CD4-positive, alpha-beta T cell treated with Interleukin-10 for 1 hour (primary cell): ENCODE results near the gene PPM1N.

Source experiments
- DNase-seq: peaks from one replicate; pipeline ENCODE4 v3.0.0-alpha.2; 2020

Gene PPM1N

DNA sequence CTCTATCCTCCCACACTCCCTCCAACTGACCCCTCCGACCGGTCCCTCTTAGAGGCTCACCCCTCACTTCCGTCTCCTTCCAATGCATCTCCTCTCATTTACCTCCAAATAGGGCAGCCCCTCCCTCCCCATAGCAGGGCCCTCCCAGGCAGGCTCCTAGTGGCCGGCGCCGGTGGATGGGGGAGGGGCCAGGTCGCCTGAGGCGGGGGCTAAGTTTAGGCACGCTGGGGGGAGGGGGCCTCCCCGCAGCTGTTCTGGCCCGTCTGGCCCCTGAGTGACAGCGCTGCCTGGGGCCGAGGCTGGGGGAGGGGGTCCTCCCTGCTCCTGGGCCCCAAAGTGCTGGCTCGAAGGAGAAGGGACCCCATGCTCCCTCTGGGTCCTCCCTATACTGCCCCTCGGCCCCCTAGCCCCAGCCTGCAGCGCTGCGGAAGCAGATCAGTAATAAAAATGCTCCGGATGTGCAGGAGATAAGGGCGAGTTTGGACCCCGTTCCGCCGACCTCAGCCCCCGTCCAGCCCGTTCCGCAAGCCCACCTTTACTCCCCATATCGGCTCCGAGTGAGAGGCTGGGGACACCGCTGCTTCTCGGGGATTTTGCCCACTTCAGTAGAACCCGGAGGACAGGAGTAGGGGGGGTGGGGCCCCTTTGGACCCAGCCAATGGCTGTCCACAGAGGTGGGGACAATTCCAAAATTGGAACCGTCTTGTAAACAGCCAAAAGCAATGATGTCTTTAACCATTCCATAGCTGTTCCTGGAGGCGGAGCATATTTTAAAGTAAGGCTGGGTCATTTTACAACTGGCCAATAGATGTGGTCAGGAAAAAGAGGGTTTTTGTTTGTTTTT, 5.4 kb upstream of the PPM1N start:
- DNase-seq = no peak

DNA sequence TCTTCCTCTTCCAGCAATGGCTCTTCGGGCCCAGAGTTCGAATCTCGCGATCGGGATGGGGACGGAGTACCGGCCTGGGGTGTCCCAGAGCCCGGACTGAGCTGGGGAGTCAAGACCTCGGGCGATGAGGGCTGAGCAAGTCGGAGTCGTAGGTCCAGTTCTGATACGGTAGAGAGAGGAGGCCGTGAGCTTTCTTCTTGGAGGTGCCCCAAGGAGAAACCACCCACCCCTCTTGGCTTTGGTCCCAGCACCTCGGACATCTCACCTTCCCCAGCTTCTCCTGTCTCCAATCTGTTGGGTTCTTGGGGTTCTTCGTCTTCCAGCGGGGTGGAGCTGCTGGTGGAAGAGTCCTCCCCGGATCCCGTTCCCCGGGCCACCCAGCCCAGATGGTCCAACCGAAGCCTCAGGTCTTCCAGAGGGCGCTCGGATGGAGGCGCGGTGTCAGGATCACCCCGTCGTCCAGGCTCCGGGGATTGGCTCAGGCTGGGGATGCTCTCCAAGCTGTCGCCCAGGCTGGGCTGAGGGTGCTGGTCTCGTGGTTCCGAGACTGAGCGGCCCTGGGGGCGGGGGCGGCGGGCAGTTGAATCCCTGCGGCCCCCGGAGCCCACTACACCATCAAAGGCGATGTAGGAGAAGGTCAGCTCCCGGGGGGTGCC, 3.9 kb upstream of the PPM1N start:
- DNase-seq = no peak

DNA sequence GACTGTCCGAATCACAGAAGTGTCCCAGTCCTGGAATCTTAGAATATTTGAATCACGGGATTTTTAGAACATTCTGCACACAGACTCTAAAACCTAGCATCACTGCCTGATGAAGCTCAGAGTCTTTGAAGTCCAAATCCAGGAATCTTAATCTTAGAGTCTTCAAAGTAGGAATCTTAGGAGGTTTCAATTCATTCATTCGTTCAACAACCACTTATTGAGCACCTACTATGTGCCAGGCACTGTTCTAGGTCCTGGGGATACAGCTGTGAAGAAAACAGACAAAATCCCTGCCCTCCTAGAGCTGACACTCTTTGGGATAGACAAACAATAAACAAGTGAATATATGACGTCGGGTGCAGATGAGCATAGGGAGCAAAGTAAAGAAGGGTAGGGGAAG, 3.1 kb upstream of the PPM1N start:
- no peak for DNase-seq

DNA sequence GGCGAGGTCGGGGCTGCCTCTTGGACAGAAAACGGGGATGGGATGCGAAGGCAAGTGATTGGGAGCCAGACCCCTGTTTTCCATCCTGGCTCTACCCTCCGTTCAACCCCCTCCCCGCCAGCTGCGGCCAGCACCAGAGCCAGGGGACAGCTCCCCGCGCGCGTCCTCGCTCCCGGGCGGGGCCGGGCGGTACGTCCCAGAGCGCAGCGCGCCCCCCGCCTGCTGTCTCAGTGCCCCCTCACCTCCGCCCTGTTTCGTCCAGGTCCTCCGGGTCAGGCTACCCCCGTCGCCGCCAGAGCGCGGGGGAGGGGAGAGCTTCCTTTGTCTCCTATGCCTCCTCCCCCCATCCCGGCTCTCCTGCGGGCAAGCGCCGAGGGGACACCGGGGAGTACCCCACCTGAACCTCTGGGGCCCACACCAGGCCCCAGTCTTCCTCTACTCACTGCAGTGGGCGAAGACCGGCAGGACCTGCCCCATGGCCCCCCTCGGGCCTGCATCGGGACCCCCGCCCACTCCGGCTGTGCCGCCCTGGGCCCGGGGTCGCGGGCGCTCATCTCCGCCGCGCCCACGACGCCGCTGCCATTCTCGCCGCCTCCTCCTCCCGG, 1.8 kb upstream of the PPM1N start:
- DNase-seq = peak; percentile 47

DNA sequence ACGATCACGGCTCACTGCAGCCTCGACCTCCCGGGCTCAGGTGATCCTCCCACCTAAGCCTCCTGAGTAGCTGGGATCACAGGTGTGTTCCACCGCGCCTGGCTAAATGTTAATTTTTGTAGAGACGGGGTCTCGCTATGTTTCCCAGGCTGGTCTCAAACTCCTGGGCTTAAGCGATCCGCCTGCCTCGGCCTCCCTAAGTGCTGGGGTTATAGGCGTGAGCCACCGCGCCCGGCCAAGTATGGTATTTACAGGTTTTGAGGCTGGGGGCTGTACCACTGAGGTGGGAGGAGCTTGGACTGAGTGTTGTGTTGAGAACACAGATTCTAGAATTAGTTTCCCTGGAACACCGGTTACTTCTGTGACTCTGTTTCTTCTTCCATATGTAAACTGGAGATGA, 452 bp upstream of the PPM1N start:
- no peak for DNase-seq

DNA sequence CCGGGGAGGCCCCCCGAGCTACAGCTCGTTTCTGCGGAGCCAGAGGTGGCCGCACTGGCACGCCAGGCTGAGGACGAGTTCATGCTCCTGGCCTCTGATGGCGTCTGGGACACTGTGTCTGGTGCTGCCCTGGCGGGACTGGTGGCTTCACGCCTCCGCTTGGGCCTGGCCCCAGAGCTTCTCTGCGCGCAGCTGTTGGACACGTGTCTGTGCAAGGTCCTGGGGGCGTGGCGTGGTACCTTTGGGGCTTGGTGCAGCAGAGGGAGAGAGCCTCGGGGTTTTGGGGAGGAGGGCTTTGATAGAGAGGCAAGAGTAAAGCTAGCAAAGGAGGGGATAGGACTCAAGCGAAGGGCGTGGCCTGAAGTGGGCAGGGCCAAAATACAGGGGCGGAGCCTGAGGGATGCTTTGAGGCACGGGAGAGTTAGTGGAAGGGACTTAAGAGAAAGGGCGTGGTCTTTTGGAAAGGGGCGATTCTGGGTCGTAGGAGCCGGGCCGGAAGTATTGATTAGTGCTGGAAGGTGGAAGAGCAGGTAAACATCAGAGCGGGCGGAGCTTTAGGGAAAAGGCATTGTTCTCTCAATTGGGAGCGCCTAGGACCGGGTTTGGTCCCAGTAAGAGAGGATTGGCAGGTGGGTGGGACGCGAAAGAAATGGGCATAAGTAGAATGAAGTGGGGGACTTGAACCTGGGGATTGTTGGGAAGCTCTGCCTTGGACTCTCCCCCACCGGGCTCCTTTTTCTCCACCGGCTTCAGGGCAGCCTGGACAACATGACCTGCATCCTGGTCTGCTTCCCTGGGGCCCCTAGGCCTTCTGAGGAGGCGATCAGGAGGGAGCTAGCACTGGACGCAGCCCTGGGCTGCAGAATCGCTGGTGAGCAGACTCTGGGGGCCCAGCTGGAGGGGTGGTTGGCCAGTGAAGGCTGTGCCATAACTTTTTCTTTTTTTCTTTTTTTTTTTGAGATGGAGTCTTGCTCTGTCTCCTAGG, 1.2 kb downstream of the PPM1N start:
- DNase-seq = peak; percentile 78

DNA sequence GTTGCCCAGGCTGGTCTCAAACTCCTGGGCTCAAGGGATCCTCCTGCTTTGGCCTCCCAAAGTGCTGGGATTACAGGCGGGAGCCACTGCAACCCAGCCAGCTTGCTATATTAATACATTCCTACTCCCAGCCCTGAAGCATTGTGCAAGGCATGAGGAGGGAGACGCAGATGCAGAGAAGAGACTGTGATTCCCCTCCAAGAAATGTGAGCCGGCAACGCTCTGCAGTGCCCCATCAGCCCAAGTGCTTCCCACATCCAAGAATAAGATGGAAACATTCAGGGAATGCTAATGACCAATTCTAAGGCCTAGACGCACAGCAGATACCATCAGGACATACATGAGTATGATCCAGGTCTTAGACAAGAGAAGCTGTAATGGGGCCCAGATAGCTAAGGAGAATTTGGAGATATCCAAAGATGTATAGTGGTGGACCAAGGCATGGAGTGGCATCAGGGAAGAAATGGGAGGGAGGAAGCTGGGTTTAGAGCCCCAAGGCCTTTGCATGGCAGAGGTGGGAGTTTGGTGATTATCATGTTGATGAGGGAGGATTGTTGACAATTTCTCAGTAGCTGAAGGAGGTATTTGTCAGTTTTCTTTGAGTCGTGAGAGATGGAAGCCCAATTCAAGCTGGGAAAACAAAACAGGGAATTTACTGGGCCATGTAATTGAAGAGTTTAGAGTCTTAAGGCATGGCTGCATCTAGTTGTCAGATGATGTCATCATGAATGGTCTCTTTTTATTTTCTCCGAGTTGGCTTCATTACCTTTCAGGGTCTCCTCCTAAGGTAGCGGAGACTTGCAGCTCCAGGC, 2.9 kb downstream of the PPM1N start:
- DNase-seq = no peak

DNA sequence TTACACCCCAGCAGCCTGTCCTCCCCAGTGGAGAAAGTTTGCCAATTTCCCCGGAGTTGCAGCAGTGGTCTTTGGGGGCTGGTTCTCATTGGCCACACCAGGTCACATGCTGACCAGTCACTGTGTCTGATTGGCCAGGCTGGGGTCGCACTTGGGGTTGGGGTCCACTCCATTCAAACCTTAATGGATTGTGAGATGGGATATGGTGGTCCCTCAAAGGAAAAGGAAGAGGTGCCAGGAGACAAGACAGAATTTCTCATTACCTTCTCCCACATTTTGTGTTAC, 3.4 kb downstream of the PPM1N start:
- no peak for DNase-seq

DNA sequence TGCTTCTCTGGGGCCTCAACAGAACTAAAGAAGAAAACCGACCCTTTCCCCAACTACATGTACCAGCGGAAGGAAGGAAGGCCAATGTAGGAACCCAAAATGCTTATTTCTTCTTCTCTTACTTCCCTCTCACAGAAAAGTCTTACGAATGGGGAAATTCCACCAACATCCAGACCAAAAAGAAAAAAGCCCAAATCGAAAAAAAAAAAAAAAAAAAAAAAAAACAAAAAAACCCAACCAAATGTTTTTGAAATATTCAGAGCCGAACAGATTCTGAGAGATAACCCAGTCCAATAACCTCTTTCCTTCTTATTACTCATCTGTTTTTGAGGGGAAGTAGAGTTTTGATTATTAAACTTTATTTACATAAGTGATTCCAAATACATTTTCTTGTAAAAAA, 3.9 kb downstream of the PPM1N start:
- no peak for DNase-seq

DNA sequence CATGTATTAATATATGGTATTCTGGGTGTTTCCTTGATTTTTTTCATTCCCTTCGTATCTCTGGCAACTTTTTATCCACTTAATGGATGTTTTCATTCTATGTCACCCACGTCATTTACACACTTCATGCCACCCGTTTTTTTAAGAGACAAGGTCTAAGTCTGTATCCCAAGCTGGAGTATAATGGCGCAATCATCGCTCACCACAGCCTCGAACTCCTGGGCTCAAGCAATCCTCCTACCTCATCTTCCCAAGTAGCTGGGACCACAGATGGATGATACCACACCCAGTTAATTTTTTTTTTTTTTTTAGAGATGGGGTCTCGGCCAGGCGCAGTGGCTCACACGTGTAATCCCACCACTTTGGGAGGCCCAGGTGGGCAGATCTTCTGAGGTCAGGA, 5.7 kb downstream of the PPM1N start:
- DNase-seq = no peak

DNA sequence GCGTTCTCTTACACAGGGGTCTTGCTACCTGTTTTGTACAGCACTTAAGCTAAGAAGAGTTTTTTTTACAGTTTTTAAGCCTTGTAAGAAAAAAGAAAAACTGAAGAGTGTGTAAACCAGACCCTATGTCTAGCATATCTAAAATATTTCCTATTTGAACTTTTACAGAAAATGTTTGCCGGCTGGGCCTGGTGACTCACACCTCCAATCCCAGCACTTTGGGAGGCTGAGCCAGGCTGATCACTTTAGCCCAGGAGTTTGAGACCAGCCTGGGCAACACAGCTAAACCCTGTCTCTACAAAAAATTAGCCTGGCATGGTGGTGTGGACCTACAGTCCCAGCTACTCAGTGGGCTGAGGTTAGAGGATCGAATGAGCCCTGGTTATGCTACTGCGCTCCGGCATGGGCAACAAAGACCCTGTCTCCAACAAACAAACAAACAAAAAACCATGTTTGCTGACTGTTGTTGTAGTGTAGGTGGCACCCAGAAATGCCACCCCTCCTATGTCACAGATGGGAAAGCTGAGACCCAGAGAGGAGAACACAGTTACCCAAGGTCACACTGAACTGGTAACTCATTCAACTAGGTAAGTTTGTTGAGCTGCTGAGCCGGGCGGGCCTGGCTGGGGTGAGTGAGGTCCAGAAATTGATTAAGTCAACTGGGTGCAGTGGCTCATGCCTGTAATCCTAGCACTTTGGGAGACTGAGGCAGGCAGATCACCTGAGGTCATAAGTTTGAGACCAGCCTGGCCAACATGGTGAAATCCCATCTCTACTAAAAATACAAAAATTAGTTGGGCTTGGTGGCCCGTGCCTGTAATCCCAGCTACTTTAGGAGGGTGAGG, 7.1 kb downstream of the PPM1N start:
- DNase-seq = no peak

DNA sequence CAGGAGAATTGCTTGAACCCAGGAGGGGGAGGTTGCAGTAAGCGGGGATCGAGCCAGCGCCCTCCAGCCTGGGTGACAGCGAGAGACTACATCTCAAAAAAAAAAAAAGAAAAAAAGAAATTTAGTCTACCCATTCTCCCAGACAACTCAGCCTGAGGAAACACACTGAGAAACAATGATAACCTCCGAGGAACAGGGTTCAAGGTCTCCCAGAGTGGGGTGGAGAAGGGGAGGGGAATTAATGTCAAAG, 7.7 kb downstream of the PPM1N start:
- DNase-seq = no peak

DNA sequence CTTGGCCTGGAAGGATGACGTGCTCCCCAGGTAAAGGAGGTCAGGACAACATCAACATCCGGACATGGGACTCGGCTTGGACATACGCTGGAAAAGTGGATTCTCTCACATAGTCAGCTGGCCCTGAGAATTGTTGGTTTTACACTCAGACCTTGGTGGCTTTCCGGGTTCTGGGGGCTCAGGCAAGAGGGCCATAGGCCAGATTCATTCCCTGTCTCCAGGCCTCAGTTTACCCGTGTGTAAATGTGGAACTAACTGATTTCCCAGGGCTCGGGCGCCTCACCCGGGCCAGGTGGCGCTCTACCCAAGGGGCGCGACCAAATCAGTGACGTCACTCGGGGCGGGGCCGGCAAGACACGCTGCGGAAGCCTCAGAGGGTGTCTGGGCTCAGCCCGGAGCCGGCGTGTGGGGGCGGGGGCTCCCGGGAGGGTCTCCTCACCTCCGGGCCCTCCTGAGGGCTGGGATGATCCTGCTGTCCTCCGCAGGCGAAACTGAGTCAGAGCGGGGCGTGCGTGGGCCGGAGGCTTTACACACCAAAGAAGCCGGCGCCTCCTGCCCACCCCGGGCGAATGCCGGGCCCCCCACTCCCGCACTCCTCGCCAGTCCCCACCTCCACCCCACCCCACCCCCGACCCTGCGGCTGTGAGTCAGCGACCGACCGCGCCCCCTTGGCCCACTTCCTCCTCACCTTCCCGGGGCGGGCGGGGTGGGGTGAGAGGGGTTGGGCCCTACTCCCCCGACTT, 8.2 kb downstream of the PPM1N start:
- DNase-seq = peak; percentile 96

DNA sequence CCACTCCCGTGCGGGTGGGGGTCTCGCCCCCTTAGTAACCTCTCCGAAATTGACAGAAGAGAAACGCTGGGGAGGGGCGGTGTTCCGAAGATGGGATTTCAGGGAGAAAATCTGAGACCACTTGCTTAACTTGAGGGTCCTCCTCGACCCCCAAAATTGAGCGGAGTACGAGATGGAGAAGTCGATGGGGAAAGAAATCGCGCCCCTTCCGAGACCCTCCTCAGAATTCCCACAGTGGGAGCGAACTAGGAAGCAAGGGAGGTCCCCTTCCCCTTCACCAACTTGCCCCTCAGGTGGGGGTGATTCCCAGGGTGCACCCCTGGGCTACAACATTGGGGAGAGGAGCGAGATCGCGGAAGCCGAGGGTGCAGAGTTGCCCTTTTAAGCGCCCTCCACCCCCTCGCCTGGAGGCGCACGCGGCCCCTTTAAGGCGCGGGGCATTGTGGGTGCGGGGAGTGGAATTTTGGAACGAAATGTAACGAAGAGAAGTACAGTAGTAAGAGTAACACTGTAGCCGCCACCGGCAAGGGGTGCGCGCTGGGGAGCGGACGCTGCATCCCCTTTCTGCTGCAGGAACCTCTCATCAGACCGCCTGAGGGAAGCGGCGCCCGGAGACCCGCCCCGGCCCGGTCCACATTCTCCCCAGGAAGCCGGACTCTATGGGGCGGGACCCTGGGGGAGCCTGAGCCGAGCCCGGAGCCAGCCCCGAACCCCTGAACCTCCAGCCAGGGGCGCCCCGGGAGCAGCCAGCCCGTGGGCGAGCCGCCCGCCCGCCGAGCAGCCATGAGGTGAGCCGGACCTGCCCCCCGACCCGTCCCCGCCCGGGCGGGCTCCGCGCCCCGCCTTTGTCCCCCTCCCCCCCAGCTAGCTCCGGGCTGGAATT, 9.0 kb downstream of the PPM1N start, which contains the start of gene VASP:
VASP (plus strand) TSS at position 491 of the 883 bp plus-strand sequence; CDS start at position 784, 293 bp downstream.
- DNase-seq = peak; percentile 92

DNA sequence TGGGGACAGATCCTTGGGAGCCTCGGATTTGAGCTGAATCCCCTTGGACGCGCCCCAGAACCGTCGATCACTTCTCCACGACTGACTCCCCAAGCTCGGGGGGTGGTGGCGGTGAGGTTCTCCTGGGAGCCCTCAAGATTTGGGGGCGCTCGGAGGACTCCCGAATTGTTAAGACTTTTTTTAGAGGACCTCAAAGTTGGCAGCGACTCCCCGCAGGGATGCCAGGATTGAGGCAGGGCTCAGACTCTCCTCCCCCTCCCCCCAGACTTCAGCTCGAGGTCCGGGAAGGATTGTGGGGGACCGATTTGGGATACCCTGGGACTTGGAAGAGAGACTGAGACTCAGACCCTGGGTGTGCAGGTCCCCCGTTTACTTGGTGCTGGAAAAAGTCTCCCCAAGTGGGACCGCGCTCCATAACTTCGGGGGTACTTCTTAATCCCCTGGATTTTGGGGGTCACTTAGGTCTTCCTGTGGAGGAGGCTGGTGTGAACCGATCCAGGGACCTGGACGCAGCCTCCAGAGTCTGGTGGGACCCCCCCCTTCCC, 9.7 kb downstream of the PPM1N start:
- DNase-seq = no peak

DNA sequence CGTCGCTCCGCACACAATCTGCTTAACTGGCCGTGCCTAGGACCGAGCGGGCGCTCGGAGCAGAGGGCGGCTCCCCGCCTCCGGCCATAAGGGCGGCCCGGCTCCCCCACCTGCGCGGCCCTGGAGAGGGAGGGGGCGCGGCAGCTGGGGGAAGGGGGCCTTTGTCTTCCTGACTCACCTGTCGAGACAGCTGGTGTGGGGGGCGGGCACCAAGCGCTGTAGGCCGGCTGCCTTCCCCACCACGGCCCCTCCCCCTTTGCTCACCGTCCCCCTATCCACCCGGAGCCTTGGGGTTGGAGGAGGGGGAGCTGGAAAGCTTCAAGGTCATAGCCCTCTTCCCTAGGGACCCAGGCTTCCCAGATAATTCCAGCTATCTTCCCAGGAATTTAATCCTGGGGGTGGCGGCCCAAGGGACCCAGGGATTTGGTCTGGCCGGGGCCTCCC, 10.2 kb downstream of the PPM1N start:
- DNase-seq = peak; percentile 38

DNA sequence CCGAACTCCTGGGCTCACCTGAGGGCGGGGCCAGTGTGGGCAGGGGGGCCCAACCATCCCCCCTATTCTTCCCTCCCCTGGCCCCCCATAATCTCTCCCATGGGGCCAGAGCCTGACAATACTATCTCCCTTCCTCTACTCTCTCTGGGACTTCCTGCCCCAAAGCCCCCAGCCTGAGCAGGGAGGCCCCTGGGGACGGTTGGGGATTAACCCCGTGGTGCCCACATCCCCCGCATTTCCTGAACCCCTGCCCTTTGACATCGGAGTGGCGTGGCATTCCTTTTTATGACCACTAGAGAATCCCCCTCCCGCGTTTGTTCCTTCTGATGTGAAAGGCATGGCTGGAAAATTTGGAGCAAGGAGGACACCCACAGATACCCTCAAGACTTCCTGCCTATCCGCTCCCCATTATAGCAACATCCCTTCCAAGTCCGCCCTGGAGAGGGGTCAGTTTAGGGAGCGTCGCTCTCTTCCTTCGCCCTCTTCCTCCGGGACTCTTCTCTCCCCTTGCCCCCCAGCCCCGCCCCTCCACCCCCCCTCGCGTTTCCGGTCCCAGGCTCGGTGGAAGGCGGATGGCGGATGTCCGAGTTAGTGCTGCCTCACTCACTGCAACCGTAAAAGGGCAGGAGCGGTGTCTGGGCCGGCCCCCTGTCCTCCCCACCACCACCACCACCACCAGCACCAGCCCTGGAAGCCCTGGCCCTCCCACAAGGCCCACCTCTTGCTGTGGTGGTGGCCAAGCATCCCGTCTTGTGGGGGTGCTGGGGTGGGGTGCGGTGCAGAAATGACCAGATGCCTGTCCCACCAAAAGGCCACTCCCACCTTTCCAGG, 10.8 kb downstream of the PPM1N start:
- peak; percentile 59 for DNase-seq

DNA sequence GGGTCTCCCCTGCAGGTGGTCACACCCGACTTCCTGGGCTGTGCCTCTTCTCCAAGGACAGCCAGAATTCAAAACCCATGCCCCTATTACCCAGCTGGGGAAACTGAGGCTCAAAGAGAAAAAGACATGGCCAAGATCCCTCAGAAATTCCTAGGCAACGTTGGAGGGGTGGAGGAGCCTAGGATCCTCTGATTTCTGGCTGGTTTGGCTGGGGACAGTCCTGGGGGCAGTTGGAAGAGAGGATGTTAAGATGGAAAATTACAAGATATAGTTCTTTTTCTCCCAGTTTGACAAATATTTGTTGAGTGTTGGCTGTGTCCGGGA, 11.4 kb downstream of the PPM1N start:
- DNase-seq = no peak
